ENCODE measurements around the gene DNMT3L. TPM values are rescaled to one million over a fixed set of nuclear protein-coding genes. Genes with fewer than 3 reads are reported as not detected.
"Not testable (repeated sequence)": the region's sequence is repeated elsewhere in the genome, so short reads cannot be mapped to it uniquely, and the experiment has no call there.

Gene DNMT3L
- total RNA-seq, 1 donor from 2014 or later = not detected

GRCh38 chr21:44258056-44258725 is 3.5 kb downstream of the DNMT3L start:
- H3K27me3 Mint-ChIP-seq (ENCODE audit: low read depth) = peaks cover 8% of the 10 kb centered on the region
- H3K4me3 Mint-ChIP-seq (ENCODE audit: unreplicated experiment) = no peak overlapping the region
- H3K9me3 Mint-ChIP-seq (ENCODE audit: low read depth) = peaks cover 9% of the 10 kb centered on the region
- H3K36me3 Mint-ChIP-seq (ENCODE audit: low read depth) = peaks cover 2% of the 10 kb centered on the region
- H3K4me1 Mint-ChIP-seq (ENCODE audit: low read depth) = peaks cover 3% of the 10 kb centered on the region
- no peak overlapping the region for H3K27ac Mint-ChIP-seq (ENCODE audit: unreplicated experiment)
- DNase-seq (ENCODE audit: low spot score) = peak; percentile 88
- TF ChIP-seq, protein P1, sequence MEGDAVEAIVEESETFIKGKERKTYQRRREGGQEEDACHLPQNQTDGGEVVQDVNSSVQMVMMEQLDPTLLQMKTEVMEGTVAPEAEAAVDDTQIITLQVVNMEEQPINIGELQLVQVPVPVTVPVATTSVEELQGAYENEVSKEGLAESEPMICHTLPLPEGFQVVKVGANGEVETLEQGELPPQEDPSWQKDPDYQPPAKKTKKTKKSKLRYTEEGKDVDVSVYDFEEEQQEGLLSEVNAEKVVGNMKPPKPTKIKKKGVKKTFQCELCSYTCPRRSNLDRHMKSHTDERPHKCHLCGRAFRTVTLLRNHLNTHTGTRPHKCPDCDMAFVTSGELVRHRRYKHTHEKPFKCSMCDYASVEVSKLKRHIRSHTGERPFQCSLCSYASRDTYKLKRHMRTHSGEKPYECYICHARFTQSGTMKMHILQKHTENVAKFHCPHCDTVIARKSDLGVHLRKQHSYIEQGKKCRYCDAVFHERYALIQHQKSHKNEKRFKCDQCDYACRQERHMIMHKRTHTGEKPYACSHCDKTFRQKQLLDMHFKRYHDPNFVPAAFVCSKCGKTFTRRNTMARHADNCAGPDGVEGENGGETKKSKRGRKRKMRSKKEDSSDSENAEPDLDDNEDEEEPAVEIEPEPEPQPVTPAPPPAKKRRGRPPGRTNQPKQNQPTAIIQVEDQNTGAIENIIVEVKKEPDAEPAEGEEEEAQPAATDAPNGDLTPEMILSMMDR (IDR thresholded peaks at IDR 0.05) = no peak

GRCh38 chr21:44255511-44255981 is 6.2 kb downstream of the DNMT3L start:
- TF ChIP-seq, protein P1 (IDR thresholded peaks at IDR 0.05) = no peak
- peaks cover 3% of the 10 kb centered on the region for H3K4me1 Mint-ChIP-seq (ENCODE audit: low read depth)
- peak; percentile 57 for DNase-seq (ENCODE audit: low spot score)
- peaks cover 7% of the 10 kb centered on the region for H3K27me3 Mint-ChIP-seq (ENCODE audit: low read depth)
- H3K4me3 Mint-ChIP-seq (ENCODE audit: unreplicated experiment) = no peak overlapping the region
- H3K27ac Mint-ChIP-seq (ENCODE audit: unreplicated experiment) = no peak overlapping the region
- peaks cover 2% of the 10 kb centered on the region for H3K36me3 Mint-ChIP-seq (ENCODE audit: low read depth)
- peaks cover 9% of the 10 kb centered on the region for H3K9me3 Mint-ChIP-seq (ENCODE audit: low read depth)

DNA sequence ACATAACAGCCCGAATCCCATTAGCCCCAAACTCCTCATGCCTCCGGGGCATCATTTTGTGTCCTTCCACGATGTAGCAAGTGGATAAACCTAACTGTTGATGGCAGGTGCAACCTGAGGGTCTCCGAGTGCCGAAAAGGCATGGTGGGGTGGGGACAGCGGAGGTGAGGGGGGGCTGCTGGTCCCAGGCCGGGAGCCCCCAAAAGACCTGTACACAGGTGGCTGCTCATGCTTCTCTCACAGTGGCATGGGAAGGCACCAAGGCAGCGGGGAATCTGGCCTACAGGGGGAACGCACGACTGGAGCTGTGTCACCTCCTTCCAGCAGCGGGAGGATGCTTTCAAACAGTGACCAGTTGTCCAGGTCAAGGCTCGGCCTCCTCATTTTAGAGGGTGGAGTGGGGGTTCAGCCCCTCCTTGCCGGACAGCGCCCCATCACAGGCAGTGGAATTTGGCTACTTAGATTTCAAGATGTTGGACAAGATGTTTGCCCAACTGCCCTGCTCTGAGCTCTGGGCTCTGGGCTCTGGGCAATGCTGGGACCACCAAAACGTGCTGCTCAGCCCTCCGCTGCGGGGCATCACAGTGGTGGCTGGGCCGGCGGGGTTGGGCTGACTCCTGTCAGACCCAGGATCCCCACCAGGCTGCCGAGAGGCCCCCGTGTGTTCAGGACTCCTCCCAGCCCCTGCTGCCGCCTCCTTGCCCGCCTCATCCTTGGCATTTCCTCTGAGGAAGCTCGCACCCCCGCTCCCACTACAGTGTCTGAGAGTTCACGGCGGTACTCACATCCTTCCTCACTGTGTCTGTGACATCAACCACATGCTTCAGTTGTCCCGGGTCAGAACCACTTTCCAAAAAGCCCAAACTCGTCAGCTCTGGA is 7.6 kb downstream of the DNMT3L start:
- H3K36me3 Mint-ChIP-seq (ENCODE audit: low read depth) = no peaks in the 10 kb centered on the region
- no peak overlapping the region for H3K27ac Mint-ChIP-seq (ENCODE audit: unreplicated experiment)
- peaks cover 3% of the 10 kb centered on the region for H3K4me1 Mint-ChIP-seq (ENCODE audit: low read depth)
- TF ChIP-seq, protein P1 (IDR thresholded peaks at IDR 0.05) = no peak
- peaks cover under 1% of the 10 kb centered on the region for H3K27me3 Mint-ChIP-seq (ENCODE audit: low read depth)
- H3K9me3 Mint-ChIP-seq (ENCODE audit: low read depth) = no peaks in the 10 kb centered on the region
- H3K4me3 Mint-ChIP-seq (ENCODE audit: unreplicated experiment) = no peak overlapping the region
- peak; percentile 90 for DNase-seq (ENCODE audit: low spot score)

- H3K4me1 Mint-ChIP-seq (ENCODE audit: low read depth); H3K9me3 Mint-ChIP-seq (ENCODE audit: low read depth); H3K27ac Mint-ChIP-seq (ENCODE audit: unreplicated experiment); H3K27me3 Mint-ChIP-seq (ENCODE audit: low read depth); H3K36me3 Mint-ChIP-seq (ENCODE audit: low read depth); H3K4me3 Mint-ChIP-seq (ENCODE audit: unreplicated experiment); DNase-seq (ENCODE audit: low spot score): not testable (repeated sequence)
These were observed 12.3 kb downstream of the DNMT3L start for GRCh38 chr21:44249204-44250037.

DNA sequence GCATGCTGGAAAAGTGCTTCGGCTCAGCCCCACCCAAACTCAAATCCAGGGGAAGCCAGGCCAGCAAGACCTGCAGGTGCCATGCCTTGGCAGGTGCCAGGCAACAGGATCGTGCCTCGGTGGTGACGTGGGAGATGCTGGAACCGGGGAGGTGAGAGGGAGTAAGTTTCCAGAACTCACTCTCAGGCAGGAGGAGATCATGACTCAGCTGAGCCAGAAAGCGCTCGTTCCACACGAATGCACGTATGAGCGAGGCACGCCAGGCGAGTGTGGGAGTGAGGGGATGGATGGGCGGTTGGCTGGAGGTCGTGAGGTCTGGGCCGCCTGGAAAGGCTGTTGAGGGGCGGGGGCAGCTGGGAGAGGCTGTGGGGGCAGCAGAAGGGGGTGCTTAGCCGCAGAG is 13.8 kb downstream of the DNMT3L start:
- H3K27ac Mint-ChIP-seq (ENCODE audit: unreplicated experiment) = not testable (repeated sequence)

GRCh38 chr21:44243980-44244379 is 17.7 kb downstream of the DNMT3L start:
- H3K27ac Mint-ChIP-seq (ENCODE audit: unreplicated experiment); H3K9me3 Mint-ChIP-seq (ENCODE audit: low read depth): not testable (repeated sequence)

More for the DNA sequence above, 13.8 kb downstream of the DNMT3L start:
- DNase-seq (ENCODE audit: low spot score); H3K36me3 Mint-ChIP-seq (ENCODE audit: low read depth); H3K4me1 Mint-ChIP-seq (ENCODE audit: low read depth); H3K27me3 Mint-ChIP-seq (ENCODE audit: low read depth); H3K9me3 Mint-ChIP-seq (ENCODE audit: low read depth); H3K4me3 Mint-ChIP-seq (ENCODE audit: unreplicated experiment): not testable (repeated sequence)

DNA sequence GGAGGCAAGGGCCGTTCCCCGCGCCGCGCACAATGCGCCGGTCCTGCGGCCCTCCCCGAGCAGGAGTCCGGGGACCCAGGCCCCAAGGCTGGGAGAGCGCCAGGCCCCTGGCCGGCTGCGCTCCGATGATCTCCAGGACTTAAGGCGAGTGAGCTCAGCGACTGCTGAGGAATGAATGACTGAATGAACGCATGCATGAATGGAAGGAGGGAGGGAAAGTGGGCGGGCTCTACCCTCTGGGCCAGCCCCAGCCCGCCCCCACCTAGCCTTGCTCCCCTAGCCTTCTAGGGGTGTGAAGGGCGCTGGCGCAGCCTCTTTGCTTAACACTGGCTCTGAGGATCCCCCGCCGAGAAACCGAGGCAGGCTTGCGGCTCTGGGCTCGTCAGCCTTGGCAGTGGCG is 20.4 kb downstream of the DNMT3L start:
- not testable (repeated sequence) for H3K36me3 Mint-ChIP-seq (ENCODE audit: low read depth); H3K4me1 Mint-ChIP-seq (ENCODE audit: low read depth); H3K27me3 Mint-ChIP-seq (ENCODE audit: low read depth); H3K9me3 Mint-ChIP-seq (ENCODE audit: low read depth); H3K27ac Mint-ChIP-seq (ENCODE audit: unreplicated experiment); DNase-seq (ENCODE audit: low spot score); H3K4me3 Mint-ChIP-seq (ENCODE audit: unreplicated experiment)

More at GRCh38 chr21:44243980-44244379, 17.7 kb downstream of the DNMT3L start:
- H3K4me3 Mint-ChIP-seq (ENCODE audit: unreplicated experiment); H3K36me3 Mint-ChIP-seq (ENCODE audit: low read depth); H3K27me3 Mint-ChIP-seq (ENCODE audit: low read depth); DNase-seq (ENCODE audit: low spot score); H3K4me1 Mint-ChIP-seq (ENCODE audit: low read depth): not testable (repeated sequence)

GRCh38 chr21:44240842-44241241 is 20.9 kb downstream of the DNMT3L start, which contains the start of gene ICOSLG:
ICOSLG (minus strand) TSS chr21:44240943; CDS start chr21:44240817, 126 bp downstream.
- not testable (repeated sequence) for H3K4me3 Mint-ChIP-seq (ENCODE audit: unreplicated experiment); DNase-seq (ENCODE audit: low spot score); H3K27ac Mint-ChIP-seq (ENCODE audit: unreplicated experiment); H3K36me3 Mint-ChIP-seq (ENCODE audit: low read depth); H3K27me3 Mint-ChIP-seq (ENCODE audit: low read depth); H3K9me3 Mint-ChIP-seq (ENCODE audit: low read depth); H3K4me1 Mint-ChIP-seq (ENCODE audit: low read depth)

GRCh38 chr21:44240353-44240752 is 21.3 kb downstream of the DNMT3L start:
- H3K36me3 Mint-ChIP-seq (ENCODE audit: low read depth); H3K27me3 Mint-ChIP-seq (ENCODE audit: low read depth); H3K9me3 Mint-ChIP-seq (ENCODE audit: low read depth); H3K27ac Mint-ChIP-seq (ENCODE audit: unreplicated experiment); H3K4me1 Mint-ChIP-seq (ENCODE audit: low read depth); H3K4me3 Mint-ChIP-seq (ENCODE audit: unreplicated experiment); DNase-seq (ENCODE audit: low spot score): not testable (repeated sequence)
